DMS 273 (cell line): ENCODE measurements around the gene GMCL1.
"Not testable (repeated sequence)": the region's sequence is repeated elsewhere in the genome, so short reads cannot be mapped to it uniquely, and the experiment has no call there.

ENCODE experiments used
- DNase-seq: peaks from one replicate; lab custom pipeline; 2025; ENCODE audit not compliant: unreplicated experiment; lab: John Stamatoyannopoulos, UW

The GMCL1 gene, protein sequence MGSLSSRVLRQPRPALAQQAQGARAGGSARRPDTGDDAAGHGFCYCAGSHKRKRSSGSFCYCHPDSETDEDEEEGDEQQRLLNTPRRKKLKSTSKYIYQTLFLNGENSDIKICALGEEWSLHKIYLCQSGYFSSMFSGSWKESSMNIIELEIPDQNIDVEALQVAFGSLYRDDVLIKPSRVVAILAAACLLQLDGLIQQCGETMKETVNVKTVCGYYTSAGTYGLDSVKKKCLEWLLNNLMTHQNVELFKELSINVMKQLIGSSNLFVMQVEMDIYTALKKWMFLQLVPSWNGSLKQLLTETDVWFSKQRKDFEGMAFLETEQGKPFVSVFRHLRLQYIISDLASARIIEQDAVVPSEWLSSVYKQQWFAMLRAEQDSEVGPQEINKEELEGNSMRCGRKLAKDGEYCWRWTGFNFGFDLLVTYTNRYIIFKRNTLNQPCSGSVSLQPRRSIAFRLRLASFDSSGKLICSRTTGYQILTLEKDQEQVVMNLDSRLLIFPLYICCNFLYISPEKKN

DNA sequence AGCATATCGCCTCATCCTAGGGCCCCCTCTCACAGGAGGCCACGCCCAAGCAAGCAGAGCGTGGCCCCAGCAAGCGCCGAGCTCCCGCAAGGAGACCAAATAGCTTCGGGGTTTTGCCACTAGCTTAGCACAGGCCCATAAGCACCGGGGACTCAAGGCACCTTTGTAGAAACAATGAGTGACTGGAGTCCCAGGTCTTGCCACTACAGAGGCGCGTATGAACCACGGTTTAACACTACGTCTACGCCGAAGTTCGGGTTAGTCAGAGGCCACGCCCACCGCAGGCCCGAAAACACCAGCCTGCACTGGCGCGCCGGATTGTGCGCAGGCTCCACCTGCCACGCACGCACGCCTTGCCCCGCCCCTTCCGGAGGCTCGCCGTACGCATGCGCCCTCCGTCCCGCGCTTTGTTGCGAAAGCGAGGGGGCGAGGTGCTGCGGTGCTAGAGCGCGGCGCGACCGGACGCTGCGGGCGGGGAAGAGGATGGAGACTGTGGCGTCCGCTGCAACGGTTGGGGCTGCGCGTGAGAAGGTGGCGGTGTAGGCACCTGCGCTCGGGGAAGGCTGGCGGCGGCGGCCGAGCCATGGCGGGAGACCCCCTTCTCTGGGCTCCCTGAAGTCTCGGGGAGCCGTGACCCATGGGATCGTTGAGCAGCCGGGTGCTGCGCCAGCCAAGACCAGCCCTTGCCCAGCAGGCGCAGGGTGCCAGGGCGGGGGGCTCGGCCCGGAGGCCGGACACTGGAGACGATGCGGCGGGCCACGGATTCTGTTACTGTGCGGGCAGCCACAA is at the start of gene GMCL1:
Gene GMCL1 (plus strand): TSS at position 405 of the 789 bp plus-strand sequence. CDS start 233 bp downstream, at position 638.
- peak; percentile 99 for DNase-seq

DNA sequence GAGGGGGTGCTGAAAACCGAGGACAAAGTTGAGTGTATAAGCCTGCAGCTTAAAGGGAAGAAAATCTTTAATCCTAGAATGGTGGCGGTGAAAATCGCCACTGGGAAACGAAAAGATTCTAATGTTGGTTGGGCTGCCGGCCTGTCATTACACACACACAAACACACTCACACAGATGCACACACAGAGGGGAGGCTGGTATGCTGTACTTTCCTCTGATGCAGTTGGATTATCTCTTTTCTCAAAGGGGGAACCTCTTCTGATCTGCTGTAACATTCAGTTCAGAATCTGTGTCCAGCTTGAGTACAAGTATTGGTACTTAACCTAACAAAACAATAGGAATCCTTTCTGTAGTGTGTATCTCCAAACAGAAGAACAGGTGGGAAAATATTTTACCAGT is 48.5 kb upstream of the GMCL1 start:
- peak; percentile 22 for DNase-seq

DNA sequence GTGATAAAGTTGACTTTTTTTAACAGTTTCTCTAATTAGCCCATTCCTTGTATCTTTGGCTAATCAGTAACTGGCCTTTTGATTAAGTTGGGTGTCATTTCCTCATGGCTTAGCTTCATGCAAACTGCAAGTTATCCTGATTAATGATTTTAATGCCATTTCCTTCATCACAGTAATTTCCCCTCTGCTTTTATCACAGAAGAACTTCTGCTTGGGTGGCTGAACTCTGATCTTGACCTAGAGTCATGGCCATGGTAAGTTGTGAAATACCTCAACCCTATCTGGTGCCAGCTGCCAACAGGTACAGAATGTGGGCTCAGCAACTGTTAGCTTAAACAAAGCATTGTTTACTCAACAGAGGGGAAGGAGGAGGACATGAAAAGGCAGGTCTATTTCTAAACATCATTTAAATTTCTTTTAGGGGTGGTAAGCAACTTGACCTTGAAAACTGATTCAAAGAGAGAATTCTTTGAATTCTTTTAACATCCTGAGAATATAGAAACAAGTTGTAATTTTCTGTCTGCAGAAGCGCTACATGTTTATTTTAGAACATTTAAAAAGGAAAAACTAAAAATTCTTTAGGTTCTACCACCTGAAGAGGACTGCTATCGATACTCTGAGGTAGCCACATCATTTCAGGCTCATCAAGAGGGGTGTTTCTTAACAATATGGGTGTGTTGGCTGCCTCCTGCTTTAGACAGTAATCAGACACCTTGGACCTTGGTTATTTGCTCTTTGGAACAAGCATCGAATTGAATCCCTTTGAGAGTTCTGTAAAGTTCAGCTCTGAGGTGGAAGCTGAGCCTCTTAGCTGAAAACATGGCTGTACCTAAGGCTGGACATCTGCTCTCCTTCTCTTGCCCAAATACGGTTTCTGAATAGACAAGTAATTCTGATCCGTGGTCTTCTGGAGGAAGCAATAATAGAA is 47.9 kb upstream of the GMCL1 start:
- peak; percentile 73 for DNase-seq

DNA sequence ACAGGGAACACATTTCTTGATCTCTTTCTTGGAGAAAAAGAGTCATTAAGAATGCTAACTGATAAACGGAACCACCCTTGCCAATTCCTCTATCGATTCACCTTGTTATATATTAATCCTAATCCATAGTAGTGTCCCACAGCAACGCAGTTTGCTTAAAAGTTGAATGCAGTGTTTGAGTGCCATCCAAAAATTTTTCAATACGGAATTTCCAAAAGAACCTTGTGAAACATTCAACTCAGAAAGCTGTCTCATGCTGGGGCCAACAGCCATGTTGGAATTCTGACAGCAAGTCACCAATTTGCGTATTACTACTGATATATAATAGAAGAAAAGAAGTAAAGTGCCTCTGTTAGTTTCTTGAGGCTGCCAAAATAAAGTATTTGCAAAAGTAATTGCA is 45.2 kb upstream of the GMCL1 start:
- no peak for DNase-seq

DNA sequence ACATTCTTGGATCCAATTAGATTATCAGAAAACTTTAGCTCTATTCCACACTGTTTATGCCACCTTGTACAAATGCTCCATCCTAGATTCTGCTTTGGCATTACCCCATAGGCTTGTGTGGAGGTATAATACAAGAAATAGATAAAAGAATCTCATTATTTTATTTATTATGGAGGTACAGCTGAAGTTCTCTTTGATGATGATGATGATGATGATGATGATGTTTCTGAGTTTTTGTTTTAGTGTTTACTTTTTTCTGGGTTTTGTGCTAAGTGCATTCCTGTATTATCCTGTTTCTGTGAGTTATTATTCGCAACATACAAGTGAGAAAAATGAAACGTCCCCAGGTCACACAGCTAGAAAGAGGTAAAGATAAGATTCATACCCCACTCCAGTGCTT is 44.1 kb upstream of the GMCL1 start:
- DNase-seq: no peak

DNA sequence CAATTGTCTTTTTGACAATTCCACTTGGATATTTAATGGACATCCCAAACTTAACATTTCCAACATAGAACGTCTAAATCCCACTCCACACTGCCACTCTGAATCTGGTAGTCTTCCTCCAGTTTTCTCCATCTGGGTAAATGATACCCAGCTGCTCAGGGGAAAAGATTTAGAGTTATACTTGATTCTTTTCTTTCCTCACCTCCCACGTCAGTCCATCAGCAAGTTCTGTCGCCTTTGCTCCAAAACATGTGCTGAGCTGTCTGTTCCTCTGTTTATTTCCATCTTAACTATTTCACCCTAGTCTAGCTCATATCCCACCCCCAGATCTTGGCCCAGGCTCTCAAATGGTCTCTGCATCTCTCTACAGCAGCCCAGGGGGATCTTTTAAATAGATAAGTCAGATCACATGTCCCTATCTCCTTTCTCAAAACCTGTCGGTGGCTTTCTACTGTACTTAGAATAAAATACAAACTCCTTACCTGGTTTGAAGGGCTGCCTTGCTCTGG is 43.4 kb upstream of the GMCL1 start:
- no peak for DNase-seq

DNA sequence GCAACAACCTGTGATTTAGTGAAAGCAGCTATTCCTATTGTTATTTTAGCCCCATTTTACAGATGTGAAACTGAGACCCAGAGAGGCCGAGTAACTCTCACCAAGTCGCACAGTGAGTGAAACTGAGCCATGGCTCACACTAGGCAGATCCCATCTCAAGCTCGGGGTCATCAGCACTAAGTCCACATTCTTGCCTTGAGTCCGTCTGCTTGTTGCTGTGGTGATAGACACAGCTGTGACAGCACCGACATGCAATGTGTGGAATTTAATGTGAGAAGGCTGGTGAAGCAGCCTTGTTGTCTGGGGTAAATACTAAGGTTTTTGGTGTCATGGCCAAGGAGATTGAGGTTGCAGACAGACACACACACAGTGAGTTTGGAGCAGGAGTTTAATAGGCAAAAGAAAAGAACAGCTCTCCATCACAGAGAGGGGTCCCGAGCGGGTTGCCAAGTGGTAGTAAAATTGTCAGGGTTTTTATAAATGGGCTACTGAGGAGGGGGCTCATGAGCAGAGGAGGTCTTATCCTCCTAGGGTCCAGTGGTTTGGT is 40.2 kb upstream of the GMCL1 start:
- DNase-seq: no peak

DNA sequence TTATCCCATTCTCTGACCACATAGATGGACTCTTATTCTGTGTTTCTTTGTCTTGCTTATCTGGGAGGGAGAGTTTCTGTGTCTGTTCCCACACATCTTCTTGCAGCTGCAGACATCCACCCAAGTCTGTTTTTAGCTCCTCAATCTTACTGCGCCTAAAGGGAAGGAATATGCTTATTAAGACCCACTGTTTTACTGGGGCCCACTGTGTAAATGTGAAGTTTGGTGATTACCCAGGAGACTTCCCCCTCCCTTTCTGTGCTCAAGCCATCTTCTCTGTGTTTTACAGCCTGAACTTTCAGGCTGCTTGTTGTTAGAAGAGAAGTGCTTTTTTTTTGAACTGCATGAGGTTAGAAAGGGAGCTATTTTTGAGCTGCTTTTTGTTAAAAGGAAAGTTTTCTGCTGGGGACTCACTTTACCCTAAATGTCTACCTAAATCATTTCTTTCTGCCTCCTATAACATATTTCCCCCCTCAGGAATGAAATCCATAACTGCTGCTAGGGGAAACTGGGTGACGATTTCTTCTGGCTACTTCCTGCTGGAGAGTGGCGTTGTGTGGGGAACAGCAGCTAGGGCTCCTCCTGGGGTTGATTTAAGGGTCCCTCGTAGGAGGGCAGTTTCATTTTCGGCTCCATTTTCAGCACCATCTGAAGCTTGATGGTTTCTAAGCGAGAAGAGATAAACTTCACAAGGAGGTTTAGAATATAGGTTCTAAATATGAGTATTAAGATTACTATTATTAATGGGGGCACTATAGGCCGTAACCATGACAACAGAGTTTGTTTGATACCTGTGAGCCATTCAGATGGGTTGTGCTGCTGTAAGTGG is 39.5 kb upstream of the GMCL1 start:
- DNase-seq: peak; percentile 14

DNA sequence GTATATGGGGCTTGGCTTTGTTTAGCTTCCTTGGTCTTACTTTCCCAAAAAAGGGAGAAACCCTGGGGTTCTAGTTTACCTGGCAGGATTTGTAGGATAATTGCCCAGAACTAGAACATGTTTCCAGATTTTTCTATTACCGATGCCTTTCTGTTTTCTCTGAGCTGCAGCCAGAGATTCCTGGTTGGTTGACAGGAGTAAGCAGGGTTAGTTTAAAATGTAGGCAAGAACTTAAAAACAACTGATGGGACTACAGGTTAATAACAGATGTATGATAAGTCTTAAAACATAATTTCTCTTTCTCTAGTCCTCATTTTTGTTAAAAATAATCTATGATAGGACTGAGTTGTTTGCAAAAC is 38.9 kb upstream of the GMCL1 start:
- no peak for DNase-seq

DNA sequence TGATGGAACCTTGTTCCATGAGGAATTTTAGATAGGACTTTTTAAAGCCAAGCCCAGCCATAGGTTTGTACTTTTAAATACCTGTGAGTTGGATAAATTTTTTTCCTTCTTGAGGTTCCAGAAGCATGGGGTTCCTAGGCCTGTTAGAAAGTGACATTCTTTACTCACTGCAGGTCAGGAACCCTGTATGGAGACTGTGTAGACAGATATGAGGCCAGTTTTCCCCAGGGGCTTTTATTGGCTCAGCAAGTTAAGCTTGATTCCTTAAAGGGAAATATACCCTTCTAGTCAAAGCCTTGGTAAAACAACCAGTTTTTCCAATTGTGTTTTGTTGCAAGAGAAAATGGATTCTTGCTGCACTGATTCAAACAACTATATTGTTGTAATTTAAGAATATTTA is 38.4 kb upstream of the GMCL1 start:
- DNase-seq: peak; percentile 47

DNA sequence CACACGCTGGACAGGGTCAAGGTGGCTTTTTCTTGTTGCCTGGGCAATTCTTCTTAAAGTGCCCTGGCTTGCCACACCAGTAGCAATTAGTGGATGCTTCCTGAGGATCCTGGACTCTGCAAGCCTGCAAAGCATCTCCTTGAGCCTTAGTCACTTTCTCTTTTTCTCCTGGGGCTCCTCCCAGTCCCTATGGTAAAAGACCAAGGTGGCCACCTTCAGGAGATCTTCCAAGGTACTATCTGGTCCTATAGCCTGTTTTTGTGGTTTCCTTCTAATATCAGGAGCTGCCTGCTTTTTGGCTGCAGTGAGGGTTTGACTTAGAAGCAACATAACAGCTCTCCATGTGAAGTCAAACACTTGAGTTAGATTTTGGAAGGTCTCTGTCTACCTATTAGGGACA is 33.3 kb upstream of the GMCL1 start:
- DNase-seq: no peak

DNA sequence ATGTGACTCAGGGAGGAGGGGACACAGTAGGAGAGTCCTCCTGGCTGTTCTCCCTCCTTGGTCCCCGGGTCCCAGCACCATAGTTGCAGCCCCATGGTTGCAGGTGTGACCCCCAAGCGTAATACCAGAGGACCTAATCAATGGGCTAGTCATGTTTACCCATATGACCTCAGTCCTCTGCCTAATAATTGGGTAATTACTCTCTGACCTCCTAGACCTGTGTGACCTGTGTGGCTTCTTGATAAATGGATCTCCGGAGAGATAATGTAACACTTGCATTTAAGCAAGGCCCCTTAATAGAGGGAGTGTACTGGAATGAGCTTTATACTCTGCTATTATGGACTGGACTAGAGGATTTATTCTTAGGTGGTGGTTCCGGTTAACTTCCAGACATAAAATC is 32.2 kb upstream of the GMCL1 start:
- no peak for DNase-seq

DNA sequence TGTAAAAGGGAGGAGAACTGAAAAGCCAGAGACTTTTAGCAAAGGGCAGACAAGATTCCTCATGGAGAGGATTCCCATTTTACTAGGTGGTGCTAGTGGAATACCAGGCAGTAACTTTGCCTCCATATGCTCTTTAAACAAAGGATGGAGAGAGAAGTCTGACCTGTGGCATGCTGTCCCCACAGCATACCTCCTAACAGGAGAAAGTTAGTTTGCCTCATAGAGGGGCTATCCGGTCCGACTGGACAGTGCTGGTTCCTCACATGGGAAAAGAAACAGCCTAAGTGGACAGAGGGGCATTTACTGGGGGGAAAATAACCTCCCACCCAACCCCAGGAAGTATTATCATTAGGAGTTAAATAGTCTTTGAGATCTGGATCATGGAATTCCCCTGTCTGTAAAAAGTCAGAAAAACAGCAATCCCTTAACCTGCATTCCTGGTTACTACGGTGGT is 31.6 kb upstream of the GMCL1 start:
- DNase-seq: no peak

DNA sequence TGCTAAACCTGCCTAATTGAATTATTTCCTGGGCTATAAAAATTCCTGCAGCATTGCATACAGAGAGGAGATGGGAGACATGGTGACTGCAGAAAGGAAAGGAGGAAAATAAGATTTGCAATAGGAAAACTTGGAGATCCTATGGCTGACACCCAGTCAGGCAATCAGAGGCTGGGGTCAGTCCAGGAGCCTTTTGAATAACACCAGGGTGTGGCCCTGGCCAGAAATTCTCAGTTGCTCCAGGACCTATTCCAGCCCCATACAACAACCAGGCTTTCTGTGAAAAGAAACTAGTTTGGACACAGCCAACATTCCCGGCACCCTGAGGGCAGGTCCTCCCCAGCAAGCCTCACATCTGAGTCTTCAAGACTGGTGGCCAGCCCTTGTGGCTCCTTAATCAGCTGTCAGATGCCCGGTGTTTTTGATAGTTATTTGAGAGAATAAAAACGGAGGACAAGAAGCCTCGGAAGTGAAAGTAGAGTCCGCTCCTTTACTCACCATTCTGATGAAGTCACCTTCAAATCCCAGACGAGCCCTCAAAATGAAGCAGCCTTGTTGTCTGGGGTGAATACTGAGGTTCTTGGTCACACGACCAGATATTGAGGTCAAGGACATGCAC is 31.1 kb upstream of the GMCL1 start:
- DNase-seq: no peak

DNA sequence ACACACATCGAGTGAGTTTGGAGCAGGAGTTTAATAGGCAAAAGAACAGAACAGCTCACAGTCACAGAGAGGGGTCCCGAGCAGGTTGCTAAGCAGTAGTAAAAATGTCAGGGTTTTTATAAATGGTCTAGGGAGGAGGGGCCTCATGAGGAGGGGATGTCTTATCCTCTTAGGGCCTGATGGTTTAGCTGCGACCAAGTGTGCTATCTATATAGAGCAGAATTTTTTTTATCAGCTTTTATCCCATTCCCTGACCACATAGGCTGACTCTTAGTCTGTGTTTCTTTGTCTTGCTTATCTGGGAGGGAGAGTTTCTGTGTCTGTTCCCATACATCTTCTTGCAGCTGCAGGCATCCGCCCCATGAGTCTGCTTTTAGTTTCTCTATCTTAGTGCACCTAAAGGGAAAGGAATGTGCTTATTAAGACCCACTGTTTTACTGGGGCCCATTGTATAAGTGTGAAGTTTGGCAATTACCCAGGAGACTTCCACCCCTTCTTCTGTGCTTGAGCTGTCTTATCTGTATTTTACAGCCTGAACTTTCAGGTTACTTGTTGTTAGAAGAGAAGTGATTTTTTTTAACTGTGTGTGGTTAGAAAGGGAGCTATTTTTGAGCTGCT is 30.4 kb upstream of the GMCL1 start:
- DNase-seq: no peak

DNA sequence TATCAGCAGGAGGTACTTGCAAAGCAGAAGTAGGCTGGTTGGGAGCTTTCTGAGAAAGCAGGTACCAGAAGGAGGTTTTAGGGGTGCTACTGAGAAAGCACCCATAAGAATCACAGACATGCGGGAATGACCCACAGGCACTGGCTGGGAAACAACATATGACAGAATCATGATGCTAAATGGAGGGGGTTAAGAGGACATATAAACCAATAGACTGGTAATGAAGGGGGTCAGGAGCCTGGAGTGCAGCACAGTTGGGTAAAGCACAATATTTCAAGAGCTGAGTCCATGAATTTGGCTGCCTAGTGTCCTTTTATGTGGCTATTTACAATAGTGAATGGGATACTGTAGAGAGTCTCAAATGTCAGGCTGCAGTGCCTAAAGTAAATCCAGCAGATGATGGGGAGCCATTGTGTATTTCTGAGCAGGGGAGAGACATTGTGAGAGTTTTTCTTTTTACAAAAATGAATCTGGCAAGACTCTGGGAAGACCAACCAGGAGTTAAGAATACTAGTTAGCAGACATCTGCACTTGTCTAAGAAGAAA is 27.6 kb upstream of the GMCL1 start:
- DNase-seq: no peak

DNA sequence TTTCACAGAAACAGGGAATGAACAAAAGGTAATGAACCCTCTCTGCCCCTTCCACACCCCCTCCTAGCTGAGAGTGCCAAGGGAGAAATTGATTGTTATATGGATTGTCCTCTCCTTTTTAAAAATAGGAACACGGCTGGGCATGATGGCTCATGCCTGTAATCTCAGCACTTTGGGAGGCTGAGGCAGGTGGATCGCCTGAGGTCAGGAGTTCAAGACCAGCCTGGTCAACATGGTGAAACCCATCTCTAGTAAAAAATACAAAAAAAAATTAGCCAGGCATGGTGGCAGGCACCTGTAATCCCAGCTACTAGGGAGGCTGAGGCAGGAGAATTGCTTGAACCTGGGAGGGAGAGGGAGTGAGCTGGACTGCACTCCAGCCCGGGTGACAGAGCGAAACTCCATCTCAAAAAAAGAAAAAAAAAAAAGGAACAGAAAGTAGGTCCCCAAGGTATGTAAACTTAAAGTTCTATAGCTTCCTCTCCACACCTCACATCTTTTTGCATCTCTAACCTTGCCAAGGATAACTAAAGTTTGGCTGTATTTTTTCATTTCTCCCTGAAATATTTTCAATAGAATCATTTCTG is 26.6 kb upstream of the GMCL1 start:
- not testable (repeated sequence) for DNase-seq

DNA sequence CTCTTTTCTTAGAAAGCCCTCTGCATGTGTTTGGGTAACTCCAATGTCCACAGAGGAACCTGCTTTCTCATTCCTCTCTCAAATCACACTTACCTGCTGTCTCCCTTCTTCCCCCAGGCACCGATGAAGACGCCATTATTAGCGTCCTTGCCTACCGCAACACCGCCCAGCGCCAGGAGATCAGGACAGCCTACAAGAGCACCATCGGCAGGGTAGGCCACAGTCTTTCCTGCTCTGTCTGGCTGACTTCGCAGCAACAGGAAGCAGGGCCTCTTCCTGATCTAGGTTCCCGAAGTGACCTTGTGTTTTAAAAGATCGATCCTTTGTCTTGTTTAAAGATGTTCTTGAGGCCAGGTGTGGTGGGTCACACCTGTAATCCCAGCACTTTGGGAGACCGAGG is 25.0 kb upstream of the GMCL1 start:
- no peak for DNase-seq
